Right hindlimb (tissue), 1 donor: Measurements from ENCODE around the gene ZNF624.
A peak's percentile ranks its signal among the peaks of the same experiment; 100 is the strongest.
"Not testable (repeated sequence)": the region's sequence is repeated elsewhere in the genome, so short reads cannot be mapped to it uniquely, and the experiment has no call there.

Experiments
- DNase-seq: peaks from one replicate; pipeline ENCODE4 v3.0.0-alpha.2; 2018

ZNF624 gene

GRCh38 chr17:16653367-16654041 is at the start of gene ZNF624:
Gene ZNF624 (minus strand): TSS chr17:16653850.
- DNase-seq: peak; percentile 96

DNA sequence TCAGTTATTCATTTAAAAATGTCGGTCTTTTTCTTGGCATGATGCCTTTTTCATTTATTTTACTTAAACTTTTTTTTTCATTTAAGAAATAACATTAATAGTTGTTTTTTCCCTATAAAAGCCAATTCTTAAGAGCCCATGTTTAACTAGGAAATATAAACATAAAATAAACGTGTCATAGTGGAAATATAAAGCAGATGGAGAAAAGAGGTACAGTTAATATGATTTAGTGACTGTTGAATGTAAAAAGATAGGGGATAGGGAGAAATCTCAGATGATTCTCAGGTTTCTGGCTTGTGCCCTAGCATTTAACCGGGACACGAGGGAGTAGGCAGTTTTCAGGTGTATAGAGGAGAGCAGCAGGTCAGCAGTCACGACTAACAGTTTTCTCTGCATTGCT is 44.0 kb upstream of the ZNF624 start:
- not testable (repeated sequence) for DNase-seq

- DNase-seq: not testable (repeated sequence)
Measured at GRCh38 chr17:16690447-16690846, 36.8 kb upstream of the ZNF624 start.

GRCh38 chr17:16689731-16690281 is 36.2 kb upstream of the ZNF624 start, which contains the start of gene CCDC144A:
Gene CCDC144A (plus strand): TSS chr17:16690241. CDS start chr17:16690401, 160 bp downstream.
- DNase-seq: not testable (repeated sequence)

GRCh38 chr17:16687151-16687550 is 33.5 kb upstream of the ZNF624 start:
- DNase-seq: not testable (repeated sequence)

DNA sequence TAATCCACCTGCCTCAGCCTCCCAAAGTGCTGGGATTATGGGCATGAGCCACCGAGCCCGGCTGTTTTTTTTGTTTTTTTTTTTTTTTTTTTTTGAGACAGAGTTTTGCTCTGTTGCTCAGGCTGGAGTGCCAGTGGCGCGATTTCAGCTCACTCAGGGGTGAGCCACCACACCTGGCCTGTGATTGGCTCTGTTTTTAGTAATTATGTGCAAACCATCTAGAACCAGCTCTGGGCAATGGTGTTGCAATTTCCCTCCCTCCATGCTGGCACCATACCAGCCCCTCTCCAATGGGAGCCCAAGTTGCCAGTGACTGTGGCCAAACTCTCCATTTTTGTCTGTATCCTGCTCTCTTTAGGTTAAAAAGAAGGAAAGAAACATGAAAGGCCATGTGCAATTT is 32.4 kb upstream of the ZNF624 start:
- DNase-seq: not testable (repeated sequence)

DNA sequence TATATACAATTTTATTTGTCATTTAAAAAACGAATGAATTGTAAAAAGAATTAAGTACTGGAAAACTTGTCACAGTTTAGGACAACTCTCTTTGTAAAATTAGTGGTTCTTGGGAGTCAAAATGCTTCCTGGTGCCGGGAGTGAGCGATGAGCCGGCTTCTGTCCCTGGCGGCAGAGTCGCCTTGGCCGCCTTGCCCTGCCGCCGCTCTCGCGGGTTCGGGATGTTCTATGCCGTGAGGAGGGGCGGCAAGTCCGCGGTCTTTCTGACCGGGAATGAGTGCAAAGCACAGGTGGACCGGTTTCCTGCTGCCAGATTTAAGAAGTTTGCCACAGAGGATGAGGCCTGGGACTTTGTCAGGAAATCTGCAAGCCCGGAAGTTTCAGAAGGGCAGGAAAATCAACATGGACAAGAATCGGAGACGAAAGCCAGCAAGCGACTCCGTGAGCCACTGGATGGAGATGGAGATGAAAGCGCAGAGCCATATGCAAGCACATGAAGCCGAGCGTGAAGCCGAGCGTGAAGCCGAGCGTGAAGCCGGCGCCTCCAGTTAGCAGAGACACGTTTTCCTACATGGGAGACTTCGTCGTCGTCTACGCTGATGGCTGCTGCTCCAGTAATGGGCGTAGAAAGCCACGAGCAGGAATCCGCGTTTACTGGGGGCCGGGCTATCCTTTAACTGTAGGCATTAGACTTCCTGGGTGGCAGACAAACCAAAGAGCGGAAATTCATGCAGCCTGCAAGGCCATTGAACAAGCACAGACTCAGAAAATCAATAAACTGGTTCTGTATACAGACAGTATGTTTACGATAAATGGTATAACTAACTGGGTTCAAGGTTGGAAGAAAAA is 29.9 kb upstream of the ZNF624 start:
- DNase-seq: not testable (repeated sequence)

DNA sequence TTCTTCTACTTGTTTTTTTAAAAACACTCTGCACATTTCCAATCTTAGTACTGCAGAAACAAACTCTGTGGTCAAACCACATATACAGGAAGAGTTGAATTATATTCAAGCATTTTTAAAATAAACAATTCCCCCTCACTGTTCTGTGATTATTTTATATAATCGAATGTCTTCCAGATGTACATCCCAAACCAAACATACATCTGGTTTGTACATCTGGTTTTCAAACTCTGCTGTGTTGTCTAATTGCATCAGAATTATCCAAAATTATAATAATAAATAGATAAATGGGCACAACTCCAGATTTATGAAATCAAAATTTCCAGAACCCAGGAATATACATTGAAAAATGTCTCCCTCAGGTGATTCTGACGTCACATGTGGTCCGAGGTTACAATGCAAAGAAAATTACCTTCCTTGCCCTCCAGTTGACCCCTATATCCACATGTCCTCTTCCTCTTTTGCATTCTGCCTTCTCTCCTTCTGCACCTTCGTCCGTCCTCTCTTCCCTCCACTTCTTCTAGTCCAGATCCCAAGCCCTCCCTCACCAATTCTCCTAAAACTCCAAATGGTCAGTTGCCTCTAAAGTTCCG is 23.1 kb upstream of the ZNF624 start:
- DNase-seq: peak; percentile 35

DNA sequence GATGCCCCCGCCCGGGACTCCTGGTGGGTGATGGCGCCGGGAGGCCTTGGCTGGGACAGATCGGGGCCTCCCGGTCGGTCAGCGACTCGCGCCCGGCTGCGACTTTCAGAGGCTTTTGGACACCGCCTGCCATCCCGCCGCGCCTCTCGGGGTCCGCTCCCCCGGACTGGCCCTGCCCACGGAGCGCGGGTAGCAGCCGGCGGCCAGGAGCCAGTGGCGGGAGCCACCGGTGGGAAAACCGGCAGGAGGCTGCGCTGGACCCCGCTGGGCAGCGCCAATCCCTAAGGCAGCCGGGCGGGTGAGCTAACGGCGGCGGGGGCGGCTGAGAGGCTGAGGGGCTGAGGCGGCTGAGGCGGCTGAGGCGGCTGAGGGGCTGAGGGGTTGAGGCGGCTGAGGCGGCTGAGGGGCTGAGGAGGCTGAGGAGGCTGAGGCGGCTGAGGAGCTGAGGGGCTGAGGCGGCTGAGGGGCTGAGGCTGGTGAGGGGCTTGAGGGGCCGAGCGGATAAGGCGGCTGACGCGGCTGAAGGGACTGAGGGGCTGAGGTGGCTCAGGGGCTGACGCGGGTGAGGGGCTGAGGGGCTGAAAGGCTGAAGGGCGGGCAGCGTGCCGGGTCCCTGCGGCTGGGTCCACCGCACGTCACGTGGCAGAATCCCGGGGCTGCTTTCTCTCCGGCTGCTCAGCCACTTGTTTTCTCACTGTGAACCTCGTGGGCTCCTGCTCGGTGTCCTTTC is 13.4 kb upstream of the ZNF624 start:
- DNase-seq: peak; percentile 42

- not testable (repeated sequence) for DNase-seq
Measured at GRCh38 chr17:16666553-16666906, 12.9 kb upstream of the ZNF624 start.

DNA sequence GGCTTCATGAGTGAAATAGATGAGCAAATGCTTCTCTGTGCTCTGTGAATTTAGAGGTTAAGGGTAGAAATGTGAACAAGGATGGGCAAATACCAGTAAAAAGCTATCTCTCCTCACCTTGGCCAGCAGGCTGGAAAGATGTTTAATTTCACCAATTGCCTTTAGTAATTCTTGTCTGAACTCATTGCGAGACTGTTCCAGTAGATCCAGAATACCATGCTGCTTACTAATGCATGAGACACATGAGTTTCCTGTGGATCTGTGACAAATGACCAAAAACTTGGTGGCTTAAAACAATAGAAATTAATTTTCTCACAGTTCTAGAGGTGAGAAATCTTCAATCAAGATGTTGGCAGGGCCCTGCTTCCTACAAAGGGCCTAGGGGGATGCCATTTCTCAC is 9.3 kb upstream of the ZNF624 start:
- DNase-seq: no peak

DNA sequence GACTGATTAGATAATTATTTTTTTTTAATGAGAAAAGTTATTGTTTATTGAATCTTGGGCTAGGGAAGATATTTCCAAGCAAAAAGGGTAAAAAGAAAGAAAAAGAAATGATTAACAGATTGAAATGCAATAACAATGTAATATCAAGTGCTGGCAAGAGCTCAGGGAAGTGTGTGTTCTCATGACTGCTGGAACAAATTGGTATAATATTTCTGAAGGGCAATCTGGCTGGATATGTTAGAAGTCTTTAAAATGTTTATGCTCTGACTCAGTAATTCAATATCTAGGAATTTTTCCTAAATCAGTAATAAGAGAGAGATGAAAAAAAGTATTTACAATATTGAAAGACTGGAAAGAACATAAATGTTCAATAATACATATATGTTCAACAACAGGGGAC is 7.6 kb upstream of the ZNF624 start:
- DNase-seq: no peak

DNA sequence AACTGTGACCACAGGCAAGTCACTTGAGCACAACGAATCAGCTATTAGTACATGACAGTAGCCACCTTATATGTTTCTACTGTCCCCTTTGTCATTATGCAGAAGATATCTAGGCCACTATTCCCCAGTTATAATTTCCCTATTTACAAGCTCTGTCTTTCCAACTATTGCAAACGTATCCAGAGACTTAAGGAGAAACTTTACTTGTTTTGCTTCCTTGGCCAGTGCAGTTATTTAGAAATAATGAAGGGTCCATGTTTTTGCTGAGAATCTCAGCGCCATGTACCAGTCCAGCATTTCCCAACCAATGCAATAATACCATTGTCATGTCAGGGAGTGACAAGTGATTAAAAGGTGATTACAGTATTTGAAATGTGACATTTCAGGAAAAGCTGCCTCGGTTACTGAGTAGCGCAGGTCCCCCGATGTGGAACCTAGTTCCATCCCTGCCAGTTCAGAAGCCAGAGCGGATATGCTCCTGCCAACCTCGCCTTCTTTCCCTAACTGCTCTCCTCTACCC is 743 bp downstream of the ZNF624 start:
- DNase-seq: no peak

GRCh38 chr17:16652252-16652651 is 1.4 kb downstream of the ZNF624 start:
- no peak for DNase-seq

- DNase-seq: no peak
Measured at GRCh38 chr17:16649585-16649984, 4.1 kb downstream of the ZNF624 start.

- no peak for DNase-seq
Measured at GRCh38 chr17:16639438-16639837, 14.2 kb downstream of the ZNF624 start.

DNA sequence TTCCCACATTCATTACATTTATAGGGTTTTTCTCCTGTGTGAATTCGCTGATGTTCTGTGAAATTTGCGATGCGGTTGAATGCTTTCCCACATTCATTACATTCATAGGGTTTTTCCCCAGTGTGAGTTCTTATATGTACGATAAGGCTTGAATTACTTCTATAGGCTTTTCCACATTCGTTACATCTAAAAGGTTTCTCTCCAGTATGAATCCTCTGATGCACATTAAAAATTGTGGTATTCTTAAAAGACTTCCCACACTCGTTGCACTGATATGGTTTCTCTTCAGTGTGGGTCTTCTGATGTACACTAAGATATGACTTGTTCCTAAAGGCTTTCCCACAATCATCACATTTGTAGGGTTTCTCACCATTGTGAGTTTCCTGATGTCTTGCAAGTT is 30.4 kb downstream of the ZNF624 start:
- no peak for DNase-seq

DNA sequence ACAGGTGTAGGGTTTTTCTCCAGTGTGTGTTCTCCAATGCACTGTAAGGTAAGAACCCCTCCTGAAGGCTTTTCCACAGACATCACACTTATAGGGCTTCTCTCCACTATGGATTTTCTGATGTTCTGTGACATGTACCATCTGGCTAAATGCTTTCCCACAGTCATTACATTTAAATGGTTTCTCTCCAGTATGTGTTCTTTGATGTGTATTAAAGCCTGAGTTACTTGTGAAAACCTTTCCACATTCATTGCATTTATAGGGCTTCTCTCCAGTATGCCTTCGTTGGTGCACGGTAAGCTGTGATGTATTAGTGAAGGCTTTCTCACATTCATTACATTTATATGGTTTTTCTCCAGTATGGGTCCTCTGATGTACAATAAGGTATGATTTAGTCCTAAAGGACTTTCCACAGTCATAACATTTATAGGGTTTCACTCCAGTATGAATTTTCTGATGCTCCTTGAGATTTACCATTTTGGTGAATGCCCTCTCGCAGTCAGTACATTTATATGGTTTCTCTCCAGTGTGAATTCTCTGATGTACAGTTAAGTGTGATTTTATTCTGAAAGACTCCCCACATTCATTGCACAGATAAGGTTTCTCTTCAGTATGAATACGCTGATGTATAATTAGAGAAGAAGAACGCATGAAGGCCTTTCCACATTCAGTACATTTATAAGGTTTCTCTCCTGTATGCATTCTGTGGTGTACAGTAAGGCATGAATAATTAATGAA is 30.9 kb downstream of the ZNF624 start:
- no peak for DNase-seq

DNA sequence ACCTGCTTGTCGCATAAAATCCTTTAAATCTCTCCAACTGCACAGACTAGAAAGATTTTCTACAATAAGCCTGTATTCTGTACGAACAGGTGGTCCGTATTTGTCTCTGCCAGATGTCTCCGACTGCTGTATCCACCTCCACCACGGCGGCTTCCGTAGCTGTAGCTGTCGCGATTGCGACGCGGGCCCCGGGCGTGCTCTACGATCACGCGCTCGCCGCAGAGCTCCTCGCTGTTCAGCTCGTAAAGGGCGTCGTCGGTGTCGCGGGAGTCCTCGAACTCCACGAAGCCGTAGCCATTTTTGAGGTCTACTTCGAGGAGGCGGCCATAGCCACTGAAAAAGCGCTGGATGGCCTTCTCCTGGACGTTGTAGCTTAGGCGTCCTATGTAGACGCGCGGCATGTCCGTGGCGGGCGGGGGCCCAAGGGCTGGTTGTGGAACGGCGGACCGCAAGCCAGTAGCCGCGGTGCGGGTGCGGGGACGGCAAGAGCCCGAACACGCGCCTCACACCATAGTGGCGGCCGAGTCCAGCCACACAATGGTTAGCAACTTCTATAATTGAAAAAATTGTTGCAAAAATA is 36.1 kb downstream of the ZNF624 start:
- no peak for DNase-seq

DNA sequence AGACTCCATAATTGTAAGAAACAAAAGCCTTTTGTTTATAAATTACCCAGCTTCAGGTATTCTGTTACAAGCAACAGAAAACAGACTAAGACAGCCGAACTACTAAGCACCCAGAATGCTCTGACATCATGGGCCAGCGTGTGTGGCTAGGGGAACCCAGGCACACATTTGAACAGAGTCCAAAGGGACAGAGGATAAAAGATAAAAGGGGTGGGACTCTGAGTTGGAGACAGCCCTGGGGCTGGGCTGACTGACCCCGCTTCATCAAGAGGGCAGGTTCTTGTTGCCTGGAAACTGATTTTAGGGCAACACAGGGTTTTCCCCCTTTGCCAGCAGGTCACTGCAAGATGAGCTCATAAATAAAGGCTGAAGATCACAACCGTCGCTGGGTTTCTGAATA is 54.1 kb downstream of the ZNF624 start:
- DNase-seq: no peak

GRCh38 chr17:16593356-16594102 is 60.1 kb downstream of the ZNF624 start:
- no peak for DNase-seq
